ENCODE results near the gene CCDC68.

DNA sequence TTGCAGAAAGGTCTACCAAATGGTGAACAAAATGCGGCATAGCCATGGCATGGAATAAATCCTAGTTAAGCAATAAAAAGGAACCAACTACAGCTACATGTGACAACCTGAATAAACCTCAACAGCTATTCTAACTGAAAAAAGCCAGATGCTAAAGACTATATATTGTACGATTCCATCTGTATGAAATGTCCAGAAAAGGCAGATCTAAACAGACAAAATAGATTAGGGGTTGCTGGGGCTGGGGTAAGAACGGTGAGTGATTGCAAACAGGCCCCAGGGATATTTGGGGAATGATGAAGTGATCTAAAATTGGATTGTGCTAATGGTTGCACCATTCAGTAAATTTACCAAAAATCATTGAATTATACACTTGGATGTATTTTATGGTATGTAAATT lies 2.8 kb downstream of the CCDC68 start:
- TF ChIP-seq, protein P1, sequence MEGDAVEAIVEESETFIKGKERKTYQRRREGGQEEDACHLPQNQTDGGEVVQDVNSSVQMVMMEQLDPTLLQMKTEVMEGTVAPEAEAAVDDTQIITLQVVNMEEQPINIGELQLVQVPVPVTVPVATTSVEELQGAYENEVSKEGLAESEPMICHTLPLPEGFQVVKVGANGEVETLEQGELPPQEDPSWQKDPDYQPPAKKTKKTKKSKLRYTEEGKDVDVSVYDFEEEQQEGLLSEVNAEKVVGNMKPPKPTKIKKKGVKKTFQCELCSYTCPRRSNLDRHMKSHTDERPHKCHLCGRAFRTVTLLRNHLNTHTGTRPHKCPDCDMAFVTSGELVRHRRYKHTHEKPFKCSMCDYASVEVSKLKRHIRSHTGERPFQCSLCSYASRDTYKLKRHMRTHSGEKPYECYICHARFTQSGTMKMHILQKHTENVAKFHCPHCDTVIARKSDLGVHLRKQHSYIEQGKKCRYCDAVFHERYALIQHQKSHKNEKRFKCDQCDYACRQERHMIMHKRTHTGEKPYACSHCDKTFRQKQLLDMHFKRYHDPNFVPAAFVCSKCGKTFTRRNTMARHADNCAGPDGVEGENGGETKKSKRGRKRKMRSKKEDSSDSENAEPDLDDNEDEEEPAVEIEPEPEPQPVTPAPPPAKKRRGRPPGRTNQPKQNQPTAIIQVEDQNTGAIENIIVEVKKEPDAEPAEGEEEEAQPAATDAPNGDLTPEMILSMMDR (IDR thresholded peaks at IDR 0.05): no peak
- no peak for TF ChIP-seq POLR2AphosphoS5 (IDR thresholded peaks at IDR 0.05)
- TF ChIP-seq POLR2A (IDR thresholded peaks at IDR 0.05): no peak
- no peak for TF ChIP-seq EP300 (IDR thresholded peaks at IDR 0.05)

All from gastroesophageal sphincter (tissue), 3 donors.